ENCODE measurements around the gene R3HCC1L.
"Not testable (repeated sequence)": the region's sequence is repeated elsewhere in the genome, so short reads cannot be mapped to it uniquely, and the experiment has no call there.

Gene R3HCC1L

DNA sequence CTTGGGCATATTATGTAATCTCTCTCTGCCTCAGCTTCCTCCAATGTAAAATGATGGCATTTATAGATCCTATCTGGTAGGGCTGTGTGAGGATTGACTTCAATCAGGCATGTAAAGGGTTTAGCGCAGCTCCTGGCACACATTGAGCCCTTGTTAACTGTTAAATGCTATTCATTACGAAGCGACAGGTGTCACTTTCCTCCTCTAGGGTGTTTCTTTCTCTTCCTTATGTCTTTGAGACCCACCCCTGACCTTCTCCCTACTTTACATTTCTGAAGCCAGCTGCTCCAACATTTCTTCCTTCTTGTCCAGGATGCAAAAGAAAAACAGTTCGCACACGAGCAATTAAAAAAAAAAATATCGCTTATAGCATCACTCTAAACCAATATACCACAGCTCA lies 5.7 kb upstream of the R3HCC1L start:
- no peak for DNase-seq (ENCODE audit: low read depth, low spot score)
- no peak overlapping the region for H3K27ac ChIP-seq

DNA sequence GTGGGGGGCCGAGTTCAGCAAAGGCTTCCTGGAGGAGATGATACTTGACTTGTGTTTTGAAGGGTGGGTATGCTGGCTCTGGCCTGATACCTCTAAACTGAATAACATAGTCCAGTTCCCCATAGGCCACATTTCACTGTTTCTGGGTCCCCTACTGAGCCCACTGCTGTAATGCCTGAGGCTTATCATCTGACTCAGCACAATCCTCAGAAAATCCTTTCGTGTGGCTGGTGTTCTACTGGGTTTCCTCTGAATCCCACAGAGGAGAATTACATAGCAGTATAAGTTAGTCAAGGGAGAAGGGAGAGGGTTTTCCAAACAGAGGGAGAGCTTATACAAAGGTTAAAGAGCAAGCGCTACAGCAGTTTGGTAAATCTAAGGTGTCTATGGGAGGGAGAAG lies 2.8 kb upstream of the R3HCC1L start:
- no peak overlapping the region for H3K27ac ChIP-seq
- no peak for DNase-seq (ENCODE audit: low read depth, low spot score)

- H3K27ac ChIP-seq; DNase-seq (ENCODE audit: low read depth, low spot score): not testable (repeated sequence)
These were observed 1.2 kb upstream of the R3HCC1L start for GRCh38 chr10:98133075-98133752.

- peak overlapping the region; percentile 81 for H3K27ac ChIP-seq
These were observed 383 bp upstream of the R3HCC1L start for GRCh38 chr10:98134117-98134430.

GRCh38 chr10:98135222-98135899 lies 904 bp downstream of the R3HCC1L start:
- peak overlapping the region; percentile 81 for H3K27ac ChIP-seq
- no peak for DNase-seq (ENCODE audit: low read depth, low spot score)

More at GRCh38 chr10:98134117-98134430, 383 bp upstream of the R3HCC1L start:
- no peak for DNase-seq (ENCODE audit: low read depth, low spot score)

DNA sequence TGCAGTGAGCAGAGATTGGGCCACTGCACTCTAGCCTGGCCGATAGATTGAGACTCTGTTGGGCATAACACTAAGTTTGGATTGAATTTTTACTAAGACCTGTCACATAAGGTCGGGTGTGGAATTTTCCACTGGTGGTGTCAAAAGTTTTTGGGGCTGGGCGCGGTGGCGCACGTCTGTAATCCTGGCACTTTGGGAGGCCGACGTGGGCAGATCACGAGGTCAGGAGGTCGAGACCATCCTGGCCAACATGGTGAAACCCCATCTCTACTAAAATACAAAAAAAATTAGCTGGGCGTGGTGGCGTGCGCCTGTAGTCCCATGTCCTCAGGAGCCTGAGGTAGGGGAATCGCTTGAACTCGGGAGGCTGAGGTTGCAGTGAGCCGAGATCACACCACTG lies 2.3 kb downstream of the R3HCC1L start:
- H3K27ac ChIP-seq; DNase-seq (ENCODE audit: low read depth, low spot score): not testable (repeated sequence)

- no peak overlapping the region for H3K27ac ChIP-seq
- no peak for DNase-seq (ENCODE audit: low read depth, low spot score)
These were observed 3.6 kb downstream of the R3HCC1L start for GRCh38 chr10:98138031-98138430.

GRCh38 chr10:98139431-98139830 lies 5.0 kb downstream of the R3HCC1L start:
- DNase-seq (ENCODE audit: low read depth, low spot score), result no peak
- H3K27ac ChIP-seq, result no peak overlapping the region

- no peak overlapping the region for H3K27ac ChIP-seq
- no peak for DNase-seq (ENCODE audit: low read depth, low spot score)
These were observed 7.1 kb downstream of the R3HCC1L start for GRCh38 chr10:98141484-98142073.

- no peak for DNase-seq (ENCODE audit: low read depth, low spot score)
These were observed 10.5 kb downstream of the R3HCC1L start for GRCh38 chr10:98144985-98145384.

DNA sequence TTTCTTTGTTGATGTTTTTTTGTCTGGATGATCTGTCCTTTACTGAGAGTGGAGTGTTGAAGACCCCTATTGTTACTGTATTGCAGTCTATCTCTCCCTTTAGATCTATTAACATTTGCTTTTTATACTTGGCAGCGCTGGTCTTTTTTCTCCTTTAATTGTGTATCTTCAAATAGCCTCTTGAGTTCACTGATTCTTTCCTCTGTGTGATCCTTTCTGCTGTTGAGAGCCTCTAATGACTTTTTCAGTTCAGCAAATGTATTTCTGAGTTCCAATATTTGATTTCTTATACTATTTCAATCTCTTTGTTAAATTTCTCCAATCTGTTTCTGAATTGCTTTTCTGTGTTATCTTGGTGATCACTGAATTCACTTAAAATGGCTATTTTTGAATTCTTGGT lies 15.4 kb downstream of the R3HCC1L start:
- DNase-seq (ENCODE audit: low read depth, low spot score), result no peak
- no peak overlapping the region for H3K27ac ChIP-seq

More at GRCh38 chr10:98144985-98145384, 10.5 kb downstream of the R3HCC1L start:
- no peak overlapping the region for H3K27ac ChIP-seq

DNA sequence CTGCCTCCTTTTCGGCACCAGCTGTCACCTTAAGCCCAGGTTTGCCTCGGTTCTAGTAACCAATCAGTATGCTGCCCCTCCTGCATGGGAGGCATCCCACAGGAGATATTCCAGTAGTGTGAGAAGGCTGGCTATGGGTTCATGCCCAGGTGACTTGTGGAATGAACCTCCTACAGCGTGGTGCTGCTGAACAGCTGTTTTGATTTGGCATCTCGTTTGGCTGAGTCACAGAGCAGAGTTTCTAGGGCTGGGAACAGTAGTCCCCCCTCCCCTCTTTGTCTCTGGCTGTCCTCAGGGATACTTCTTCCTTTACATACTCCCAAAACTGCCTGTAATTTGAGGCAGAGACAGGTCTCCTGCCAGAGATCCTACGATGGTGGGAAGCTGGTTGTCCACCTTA lies 16.1 kb downstream of the R3HCC1L start:
- DNase-seq (ENCODE audit: low read depth, low spot score), result no peak
- no peak overlapping the region for H3K27ac ChIP-seq

DNA sequence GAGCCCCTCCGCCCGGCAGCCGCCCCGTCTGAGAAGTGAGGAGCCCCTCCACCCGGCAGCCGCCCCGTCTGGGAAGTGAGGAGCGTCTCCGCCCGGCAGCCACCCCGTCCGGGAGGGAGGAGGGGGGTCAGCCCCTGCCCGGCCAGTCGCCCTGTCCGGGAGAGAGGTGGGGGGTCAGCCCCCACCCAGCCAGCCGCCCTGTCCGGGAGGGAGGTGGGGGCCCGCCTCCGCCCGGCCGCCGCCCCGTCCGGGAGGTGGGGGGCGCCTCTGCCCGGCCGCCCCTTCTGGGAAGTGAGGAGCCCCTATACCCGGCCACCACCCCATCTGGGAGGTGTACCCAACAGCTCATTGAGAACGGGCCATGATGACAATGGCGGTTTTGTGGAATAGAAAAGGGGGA lies 18.3 kb downstream of the R3HCC1L start:
- H3K27ac ChIP-seq; DNase-seq (ENCODE audit: low read depth, low spot score): not testable (repeated sequence)

GRCh38 chr10:98153213-98153958 lies 18.9 kb downstream of the R3HCC1L start:
- DNase-seq (ENCODE audit: low read depth, low spot score); H3K27ac ChIP-seq: not testable (repeated sequence)

DNA sequence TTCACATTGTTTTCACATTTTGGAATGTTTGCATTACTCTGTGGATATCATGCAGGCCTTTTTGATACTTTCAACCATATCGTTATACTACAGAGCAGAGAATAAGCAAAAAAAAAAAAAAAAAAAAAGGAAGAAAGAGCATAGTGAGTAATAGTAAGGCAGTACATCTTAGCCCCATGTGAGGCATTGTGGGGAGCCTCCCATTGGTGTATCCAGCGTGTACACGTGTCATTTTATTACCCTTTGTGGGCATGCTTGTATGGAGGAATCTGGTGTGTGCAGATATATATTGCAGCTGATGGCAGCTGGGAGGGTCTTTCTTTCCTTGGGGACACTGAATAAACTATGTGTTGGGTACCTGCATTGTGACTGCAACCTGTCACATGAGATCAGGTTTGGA lies 19.6 kb downstream of the R3HCC1L start:
- H3K27ac ChIP-seq, result no peak overlapping the region
- DNase-seq (ENCODE audit: low read depth, low spot score), result no peak

GRCh38 chr10:98158576-98158975 lies 24.1 kb downstream of the R3HCC1L start:
- no peak overlapping the region for H3K27ac ChIP-seq
- no peak for DNase-seq (ENCODE audit: low read depth, low spot score)

DNA sequence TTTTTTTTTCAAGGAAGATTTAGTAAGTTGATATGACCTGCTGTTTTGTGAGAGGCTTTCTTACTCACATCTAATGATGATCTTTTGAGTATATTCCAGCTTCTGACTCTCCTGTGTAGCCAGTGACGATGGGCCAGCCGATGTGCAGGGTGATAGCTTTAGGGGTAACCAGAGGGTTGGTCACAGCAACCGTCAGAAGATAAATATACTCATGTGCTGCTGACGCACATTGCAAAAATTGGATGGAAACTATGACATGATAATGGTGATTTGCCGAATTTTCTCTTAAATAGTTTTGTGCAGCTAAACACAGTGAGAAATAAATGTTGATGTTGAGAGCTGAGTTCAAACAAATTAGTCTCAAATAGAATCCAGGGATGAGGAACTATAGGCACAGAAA lies 29.5 kb downstream of the R3HCC1L start:
- DNase-seq (ENCODE audit: low read depth, low spot score), result no peak
- no peak overlapping the region for H3K27ac ChIP-seq

GRCh38 chr10:98167191-98167590 lies 32.7 kb downstream of the R3HCC1L start:
- DNase-seq (ENCODE audit: low read depth, low spot score), result no peak
- H3K27ac ChIP-seq, result no peak overlapping the region

- H3K27ac ChIP-seq, result no peak overlapping the region
- no peak for DNase-seq (ENCODE audit: low read depth, low spot score)
These were observed 33.7 kb downstream of the R3HCC1L start for GRCh38 chr10:98168147-98168546.

DNA sequence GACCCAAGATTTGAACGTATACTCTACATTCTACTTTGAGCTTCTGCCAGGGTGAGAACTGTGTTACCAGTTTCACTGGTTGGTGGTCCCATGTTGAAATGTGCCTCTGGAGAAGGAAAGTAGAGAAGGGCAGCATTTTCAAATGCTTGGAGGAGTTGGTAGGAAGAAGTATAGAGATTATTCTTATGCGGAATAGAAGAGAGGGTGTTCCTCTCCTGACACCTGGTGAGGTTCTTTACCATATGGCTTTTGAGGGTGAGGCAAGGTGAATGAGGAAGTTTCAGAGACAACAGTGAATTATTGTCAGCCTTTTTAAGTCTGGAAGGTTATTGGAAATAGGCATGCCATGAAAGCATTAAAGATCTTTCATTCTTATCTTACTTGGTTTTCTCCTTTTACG lies 34.3 kb downstream of the R3HCC1L start:
- no peak overlapping the region for H3K27ac ChIP-seq
- DNase-seq (ENCODE audit: low read depth, low spot score), result no peak

GRCh38 chr10:98169379-98169778 lies 34.9 kb downstream of the R3HCC1L start:
- H3K27ac ChIP-seq, result no peak overlapping the region
- DNase-seq (ENCODE audit: low read depth, low spot score), result no peak
